Retinal pigment epithelial cell (primary cell): ENCODE results near the gene DCLRE1B.

Source experiments
- DNase-seq: peaks from one replicate; pipeline ENCODE4 v3.0.0-alpha.2; 2010; ENCODE audit warnings: low read depth
- H3K4me3 ChIP-seq: 2 replicates; pipeline ENCODE4 v1.5.1; 2011; ENCODE audit warnings: mild to moderate bottlenecking, low read length, control low read depth, moderate library complexity
- CTCF ChIP-seq: conservative IDR thresholded peaks from 2 replicates; pipeline ENCODE4 v1.5.1; 2011; ENCODE audit warnings: low read depth, low read length, control low read depth, inconsistent platforms

DCLRE1B gene

GRCh38 chr1:113931451-113931851 lies 26.3 kb downstream of the DCLRE1B start:
- no peak for DNase-seq
- no peak overlapping the region for H3K4me3 ChIP-seq
- TF ChIP-seq CTCF: no peak

- DNase-seq: no peak
- no peak overlapping the region for H3K4me3 ChIP-seq
- TF ChIP-seq CTCF: no peak
These were observed 28.9 kb downstream of the DCLRE1B start for GRCh38 chr1:113934006-113934405.

GRCh38 chr1:113934511-113935055 lies 29.5 kb downstream of the DCLRE1B start:
- DNase-seq: no peak

GRCh38 chr1:113935176-113935575 lies 30.1 kb downstream of the DCLRE1B start:
- H3K4me3 ChIP-seq: no peak overlapping the region
- TF ChIP-seq CTCF: no peak
- no peak for DNase-seq

More at GRCh38 chr1:113934511-113935055, 29.5 kb downstream of the DCLRE1B start:
- TF ChIP-seq CTCF: no peak
- no peak overlapping the region for H3K4me3 ChIP-seq

- no peak overlapping the region for H3K4me3 ChIP-seq
- no peak for TF ChIP-seq CTCF
- no peak for DNase-seq
These were observed 30.8 kb downstream of the DCLRE1B start for GRCh38 chr1:113935970-113936369.

GRCh38 chr1:113937146-113937545 lies 32.0 kb downstream of the DCLRE1B start:
- TF ChIP-seq CTCF: no peak
- no peak overlapping the region for H3K4me3 ChIP-seq
- no peak for DNase-seq

- no peak overlapping the region for H3K4me3 ChIP-seq
These were observed 33.1 kb downstream of the DCLRE1B start for GRCh38 chr1:113938192-113938591.

More at GRCh38 chr1:113938192-113938591, 33.1 kb downstream of the DCLRE1B start:
- no peak for TF ChIP-seq CTCF
- no peak for DNase-seq
